Activated CD4-positive, alpha-beta T cell treated with anti-CD3 and anti-CD28 coated beads, Interleukin-2, amount 10 ng/mL, durations not matched to agents 24 days and 14 days (primary cell): Measurements from ENCODE around the gene CNTNAP3. TPM values are rescaled to one million over a fixed set of nuclear protein-coding genes. Genes with fewer than 3 reads are reported as not detected.
"Not testable (repeated sequence)": the region's sequence is repeated elsewhere in the genome, so short reads cannot be mapped to it uniquely, and the experiment has no call there.

Experiments used
- DNase-seq: peaks from one replicate; pipeline ENCODE4 v3.0.0; 2022
- H3K27ac Mint-ChIP-seq: one replicate; pipeline ENCODE4 v1.8.0; 2022; ENCODE audit warnings: mild to moderate bottlenecking, mixed read lengths
- H3K27me3 Mint-ChIP-seq: one replicate; pipeline ENCODE4 v1.8.0; 2022; ENCODE audit warnings: mixed read lengths
- H3K36me3 Mint-ChIP-seq: one replicate; pipeline ENCODE4 v1.8.0; 2022; ENCODE audit warnings: low read depth, mild to moderate bottlenecking, mixed read lengths
- H3K4me1 Mint-ChIP-seq: one replicate; pipeline ENCODE4 v1.8.0; 2021; ENCODE audit warnings: mixed read lengths
- H3K4me3 Mint-ChIP-seq: one replicate; pipeline ENCODE4 v1.8.0; 2022; ENCODE audit warnings: mild to moderate bottlenecking, moderate library complexity, mixed read lengths
- H3K9me3 Mint-ChIP-seq: one replicate; pipeline ENCODE4 v1.8.0; 2021; ENCODE audit warnings: mixed read lengths
- intact Hi-C: fragments of 100-400 bp; cut with micrococcal nuclease; formaldehyde crosslinking; loops from one replicate; pipeline ENCODE4 v1.15.1; 2023
- total RNA-seq: library from RNA; stranded (reverse); gene quantifications from 2 replicates; pipeline ENCODE4 v1.2.3, GENCODE V29; 2022

CNTNAP3 gene
- total RNA-seq, 1 donor from 2014 or later = not detected

DNA sequence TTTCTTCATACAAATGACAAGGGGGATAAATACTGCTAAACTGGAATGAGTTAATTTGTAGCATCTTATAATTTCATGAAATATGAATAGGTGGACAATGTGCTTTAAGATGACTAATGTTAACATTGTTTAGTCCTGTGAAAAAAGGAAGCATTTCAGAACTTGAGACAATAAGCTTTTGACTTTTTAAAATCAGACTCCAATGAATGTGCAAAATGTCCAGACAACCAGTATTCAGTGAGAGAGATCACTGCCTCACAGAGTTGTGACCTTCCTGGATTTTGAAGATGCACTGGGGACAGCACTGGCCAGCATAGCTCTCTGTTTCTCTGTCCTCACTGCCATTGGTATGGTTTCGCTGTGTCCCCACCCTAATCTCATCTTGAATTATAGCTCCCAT lies 249.7 kb downstream of the CNTNAP3 start:
- intact Hi-C loops, DNase-seq, H3K4me1 Mint-ChIP-seq, H3K9me3 Mint-ChIP-seq, H3K4me3 Mint-ChIP-seq, H3K27me3 Mint-ChIP-seq, H3K27ac Mint-ChIP-seq, H3K36me3 Mint-ChIP-seq: not testable (repeated sequence)

DNA sequence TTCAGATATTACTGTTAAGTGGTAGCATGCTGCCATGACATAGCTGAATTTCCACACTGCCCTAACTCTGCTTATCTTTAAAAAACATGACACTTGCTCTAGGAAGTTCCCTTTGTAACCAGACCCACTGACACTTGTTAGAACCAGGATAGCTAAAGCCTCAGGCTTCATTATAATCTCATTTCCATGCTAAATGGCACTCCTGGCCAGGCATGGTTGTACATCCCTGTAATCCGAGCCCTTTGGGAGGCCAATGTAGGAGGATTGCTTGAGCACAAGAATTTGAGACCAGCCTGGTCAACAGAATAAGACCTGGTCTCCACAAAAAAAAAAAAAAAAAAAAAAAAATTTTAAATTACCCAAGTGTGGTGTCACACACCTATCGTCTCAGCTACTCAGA lies 254.1 kb downstream of the CNTNAP3 start:
- H3K27me3 Mint-ChIP-seq, H3K36me3 Mint-ChIP-seq, H3K27ac Mint-ChIP-seq, H3K4me3 Mint-ChIP-seq, H3K4me1 Mint-ChIP-seq, intact Hi-C loops, DNase-seq, H3K9me3 Mint-ChIP-seq: not testable (repeated sequence)

DNA sequence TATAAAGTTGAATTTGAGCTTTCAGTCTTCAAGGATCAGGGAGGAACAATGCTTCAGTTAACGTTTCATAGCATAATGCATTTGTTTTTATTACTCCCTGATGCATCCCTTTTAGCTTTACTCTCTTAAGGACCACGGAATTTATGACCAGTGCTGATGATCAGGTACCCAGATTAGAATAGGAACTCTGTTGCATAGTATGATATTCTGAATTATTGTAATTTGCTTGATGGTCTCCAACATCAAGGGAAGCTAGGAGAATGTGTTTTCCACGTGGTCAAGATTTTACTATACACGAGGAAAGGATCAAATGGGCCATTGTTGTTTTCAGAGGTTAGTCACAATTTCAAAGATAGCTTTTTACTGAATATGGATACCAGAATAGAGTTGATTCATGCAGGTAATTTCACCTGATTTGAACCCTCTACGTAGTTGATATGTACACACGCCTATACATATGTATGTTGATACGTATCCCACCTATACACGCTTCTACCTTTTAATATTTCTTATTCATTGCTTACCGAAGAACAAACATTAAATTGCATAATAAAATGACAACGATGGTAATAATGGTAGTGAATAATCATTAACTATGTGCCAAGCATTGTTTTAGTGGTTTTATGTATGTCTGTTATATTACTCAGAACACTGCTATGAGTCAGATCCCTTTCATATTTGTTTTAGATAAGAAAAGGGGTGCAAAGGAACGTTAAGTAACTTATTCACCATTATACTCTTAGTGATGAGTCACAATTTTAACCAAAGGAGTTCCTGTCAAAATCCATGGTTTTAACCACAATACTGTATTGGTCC lies 257.6 kb downstream of the CNTNAP3 start:
- H3K4me1 Mint-ChIP-seq, H3K4me3 Mint-ChIP-seq, intact Hi-C loops, H3K27me3 Mint-ChIP-seq, H3K27ac Mint-ChIP-seq, H3K9me3 Mint-ChIP-seq, DNase-seq, H3K36me3 Mint-ChIP-seq: not testable (repeated sequence)

DNA sequence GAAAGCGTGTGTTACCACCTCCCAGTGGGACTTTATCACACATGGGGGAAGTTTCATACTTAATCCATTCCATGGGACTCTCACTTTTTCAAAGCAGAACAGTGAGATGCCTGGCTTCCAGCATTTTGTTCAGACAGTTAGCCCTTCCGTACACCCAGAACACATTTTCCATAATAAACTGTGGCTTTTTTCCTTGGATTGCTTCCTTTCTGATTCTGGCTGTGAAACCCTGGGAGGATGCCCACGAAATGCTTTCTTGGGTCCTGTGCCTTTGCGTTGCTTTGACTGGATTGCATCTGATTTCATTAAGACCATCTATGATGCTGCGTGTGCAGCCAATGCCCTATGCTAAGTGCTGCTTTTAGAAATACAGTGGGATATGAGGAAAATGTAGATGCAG lies 259.1 kb downstream of the CNTNAP3 start:
- H3K9me3 Mint-ChIP-seq, H3K36me3 Mint-ChIP-seq: not testable (repeated sequence)

DNA sequence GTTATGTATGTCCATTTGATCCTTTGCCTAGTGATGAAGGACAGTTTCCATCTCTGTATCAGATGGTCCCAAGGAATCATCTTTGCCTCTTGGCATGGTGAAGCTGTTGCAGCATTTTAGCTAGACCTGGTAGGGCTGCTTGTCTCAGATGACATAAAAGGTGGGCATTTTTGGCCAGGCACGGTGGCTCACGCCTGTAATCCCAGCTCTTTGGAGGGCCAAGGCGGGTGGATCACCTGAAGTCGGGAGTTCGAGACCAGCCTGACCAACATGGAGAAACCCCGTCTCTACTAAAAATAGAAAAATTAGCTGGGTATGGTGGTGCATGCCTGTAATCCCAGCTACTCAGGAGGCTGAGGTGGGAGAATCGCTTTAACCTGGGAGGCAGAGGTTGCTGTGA lies 259.8 kb downstream of the CNTNAP3 start:
- H3K9me3 Mint-ChIP-seq, H3K4me3 Mint-ChIP-seq, intact Hi-C loops, H3K27me3 Mint-ChIP-seq, H3K36me3 Mint-ChIP-seq, H3K27ac Mint-ChIP-seq, H3K4me1 Mint-ChIP-seq, DNase-seq: not testable (repeated sequence)

More for the DNA sequence above, 259.1 kb downstream of the CNTNAP3 start:
- H3K27ac Mint-ChIP-seq, H3K4me1 Mint-ChIP-seq, DNase-seq, intact Hi-C loops, H3K4me3 Mint-ChIP-seq, H3K27me3 Mint-ChIP-seq: not testable (repeated sequence)

DNA sequence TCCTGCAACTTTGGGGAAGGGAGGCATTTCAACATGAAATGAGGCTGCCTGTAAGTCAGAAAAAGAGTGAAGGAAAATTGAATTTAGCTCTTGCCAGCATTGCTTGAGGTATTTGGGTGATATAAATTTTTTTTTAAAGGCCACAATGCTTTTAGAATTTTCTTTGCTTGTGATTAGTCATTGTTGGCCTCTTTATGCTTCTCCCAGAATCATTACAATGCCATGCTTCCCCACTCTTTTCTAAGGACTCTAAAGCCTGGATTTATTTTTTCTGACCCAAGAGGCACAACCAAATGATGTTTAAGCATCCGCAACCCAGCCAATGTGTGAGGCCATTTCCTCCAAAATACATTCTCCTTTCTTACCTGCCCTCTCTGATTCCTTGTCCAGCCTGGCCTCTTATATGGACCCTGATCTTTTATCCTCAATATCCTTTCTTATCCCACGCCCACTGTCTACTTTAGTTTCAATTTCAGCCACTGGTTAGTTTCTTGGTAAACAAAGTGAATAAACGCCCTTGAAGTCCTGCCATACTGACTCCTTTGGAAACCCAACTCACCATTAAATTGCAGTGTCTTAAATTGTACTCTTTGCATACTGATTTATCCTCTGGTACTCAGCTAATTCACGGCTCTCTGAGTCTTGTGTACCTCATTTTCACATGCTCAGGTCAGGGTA lies 261.9 kb downstream of the CNTNAP3 start:
- DNase-seq, H3K27ac Mint-ChIP-seq, H3K4me3 Mint-ChIP-seq, H3K9me3 Mint-ChIP-seq, H3K4me1 Mint-ChIP-seq, H3K36me3 Mint-ChIP-seq, intact Hi-C loops, H3K27me3 Mint-ChIP-seq: not testable (repeated sequence)

Other genes with a start within 250 kb of the CNTNAP3 start
- gene SPATA31A1, start 67.5 kb upstream of the CNTNAP3 start, total RNA-seq = not detected in 2 replicates